ENCODE results near the gene FUT6.

FUT6 gene

GRCh38 chr19:5803752-5804515 lies 35.6 kb downstream of the FUT6 start:
- peak; percentile 96 for DNase-seq

GRCh38 chr19:5803441-5803751 lies 36.1 kb downstream of the FUT6 start:
- DNase-seq, result no peak

DNA sequence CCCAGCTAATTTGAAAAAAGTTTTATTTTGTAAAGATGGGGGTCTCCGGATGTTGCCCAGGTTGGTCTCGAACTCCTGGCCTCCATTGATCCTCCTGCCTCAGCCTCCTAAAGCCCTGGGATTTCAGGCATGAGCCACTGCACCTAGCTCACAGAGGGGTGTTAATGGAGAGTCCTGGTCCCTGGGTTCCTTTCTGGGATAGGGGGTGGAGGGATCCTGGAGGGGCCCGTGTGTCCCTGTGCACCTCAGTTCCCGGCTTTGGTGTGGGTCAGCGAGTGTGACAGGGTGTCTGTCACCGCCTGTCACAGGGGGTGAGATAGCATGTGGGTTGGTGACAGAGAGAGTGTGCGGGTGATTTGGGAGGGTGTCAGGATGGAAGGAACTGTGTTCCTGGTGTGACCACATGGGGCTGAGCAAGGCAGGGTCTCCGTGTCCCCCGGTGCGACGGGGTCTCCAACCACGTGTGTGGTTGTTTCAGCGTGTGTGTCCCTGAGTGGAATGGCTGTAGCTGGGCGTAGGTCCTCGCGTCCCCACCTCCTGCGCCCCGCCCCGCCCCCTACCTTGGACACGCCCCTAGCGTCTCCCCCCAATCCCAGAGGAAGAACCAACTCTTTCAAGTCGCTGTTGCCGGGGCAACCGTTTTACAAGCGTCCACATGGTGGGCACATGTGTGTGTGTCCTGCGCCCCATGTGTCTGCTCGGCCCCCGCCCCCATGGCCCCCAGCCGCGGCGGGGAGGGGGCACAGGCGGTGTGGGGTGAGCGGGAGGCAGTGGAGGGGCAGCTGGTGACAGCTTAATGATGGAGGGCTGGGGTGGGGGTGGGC lies 37.5 kb downstream of the FUT6 start:
- DNase-seq, result peak; percentile 93

DNA sequence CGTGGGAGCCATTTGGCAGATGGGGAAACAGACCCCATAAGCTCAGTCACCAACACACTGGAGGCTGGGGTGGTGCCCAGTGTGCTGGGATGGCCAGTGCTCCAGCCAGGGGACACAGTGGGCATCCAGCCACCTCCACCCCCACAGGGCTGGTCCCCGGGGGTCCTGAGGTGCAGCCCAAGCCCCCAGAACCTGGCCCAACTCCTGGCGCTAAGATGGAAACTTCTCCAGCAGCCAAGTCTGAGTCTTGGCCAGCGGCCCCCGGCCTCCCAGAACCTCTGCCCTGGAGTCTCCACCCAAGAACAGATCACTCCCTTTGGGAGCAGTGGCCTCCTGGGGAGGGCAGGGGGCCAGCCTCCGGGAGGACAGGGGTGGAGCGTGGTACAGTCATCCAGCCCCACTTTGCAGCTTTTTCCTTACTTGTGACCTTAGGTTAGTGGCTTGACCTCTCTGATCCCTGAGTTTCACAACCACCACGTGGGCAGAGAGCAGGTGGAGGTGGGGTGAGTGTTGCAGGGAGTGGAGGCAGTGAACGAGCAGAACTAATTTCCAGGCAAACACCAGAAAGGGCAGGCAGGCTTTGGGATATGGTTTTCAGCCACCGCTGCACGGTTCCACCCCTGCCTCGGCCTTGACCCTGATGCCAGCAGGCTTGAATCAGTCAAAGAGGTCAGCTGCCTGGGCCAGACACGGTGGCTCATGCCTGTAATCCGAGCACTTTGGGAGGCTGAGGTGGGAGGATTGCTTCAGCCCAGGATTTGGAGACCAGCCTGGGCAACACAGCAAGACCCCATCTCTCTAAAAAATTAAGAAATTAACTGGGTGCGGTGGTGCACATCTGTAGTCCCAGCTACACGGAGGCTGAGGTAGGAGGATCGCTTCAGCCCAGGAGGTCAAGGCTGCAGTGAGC lies 38.9 kb downstream of the FUT6 start:
- DNase-seq, result no peak

GRCh38 chr19:5799247-5800241 lies 40.0 kb downstream of the FUT6 start:
- peak; percentile 61 for DNase-seq

DNA sequence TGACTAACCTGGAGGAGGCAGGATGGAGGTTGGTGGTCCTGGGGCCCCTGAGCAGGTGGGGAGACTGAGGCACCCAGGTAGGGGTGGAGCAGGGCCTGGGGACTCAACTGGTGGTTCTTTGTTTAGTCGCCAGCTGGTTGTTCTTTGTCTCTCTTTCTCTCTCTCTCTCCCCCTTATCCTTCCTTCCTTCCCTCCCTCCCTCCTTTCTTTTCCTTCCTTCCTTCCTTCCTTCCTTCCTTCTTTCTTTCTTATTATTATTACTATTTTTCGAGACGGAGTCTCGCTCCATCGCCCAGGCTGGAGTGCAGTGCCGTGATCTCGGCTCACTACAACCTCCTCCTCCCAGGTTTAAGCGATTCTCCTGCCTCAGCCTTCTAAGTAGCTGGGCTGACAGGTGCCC lies 41.3 kb downstream of the FUT6 start:
- no peak for DNase-seq

GRCh38 chr19:5795382-5795919 lies 44.1 kb downstream of the FUT6 start:
- DNase-seq, result no peak

DNA sequence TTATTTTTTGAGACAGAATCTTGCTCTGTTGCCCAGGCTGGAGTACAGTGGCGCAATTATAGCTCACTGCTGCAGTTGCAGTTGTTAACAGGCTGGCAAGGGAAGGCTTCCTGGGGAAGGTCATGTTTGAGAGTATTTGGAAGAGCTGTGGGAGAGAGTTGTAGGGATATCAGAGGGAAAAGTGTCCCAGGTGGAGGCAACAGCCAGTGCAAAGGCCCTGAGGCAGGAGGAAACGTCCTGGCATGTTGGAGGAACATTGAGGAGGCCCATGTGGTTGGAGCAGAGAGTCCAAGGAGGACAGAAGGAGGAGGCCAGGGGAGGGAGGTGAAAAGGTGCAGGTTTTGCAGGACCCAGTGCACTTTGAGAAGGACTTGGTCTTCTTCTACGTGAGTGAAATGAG lies 46.3 kb downstream of the FUT6 start:
- no peak for DNase-seq

- no peak for DNase-seq
These were observed 47.3 kb downstream of the FUT6 start for GRCh38 chr19:5792224-5792623.

- DNase-seq, result peak; percentile 93
These were observed 48.7 kb downstream of the FUT6 start, which contains the start of gene DUS3L for GRCh38 chr19:5790559-5791520. Gene DUS3L (minus strand): TSS chr19:5791163. CDS start chr19:5791141, 22 bp downstream.

DNA sequence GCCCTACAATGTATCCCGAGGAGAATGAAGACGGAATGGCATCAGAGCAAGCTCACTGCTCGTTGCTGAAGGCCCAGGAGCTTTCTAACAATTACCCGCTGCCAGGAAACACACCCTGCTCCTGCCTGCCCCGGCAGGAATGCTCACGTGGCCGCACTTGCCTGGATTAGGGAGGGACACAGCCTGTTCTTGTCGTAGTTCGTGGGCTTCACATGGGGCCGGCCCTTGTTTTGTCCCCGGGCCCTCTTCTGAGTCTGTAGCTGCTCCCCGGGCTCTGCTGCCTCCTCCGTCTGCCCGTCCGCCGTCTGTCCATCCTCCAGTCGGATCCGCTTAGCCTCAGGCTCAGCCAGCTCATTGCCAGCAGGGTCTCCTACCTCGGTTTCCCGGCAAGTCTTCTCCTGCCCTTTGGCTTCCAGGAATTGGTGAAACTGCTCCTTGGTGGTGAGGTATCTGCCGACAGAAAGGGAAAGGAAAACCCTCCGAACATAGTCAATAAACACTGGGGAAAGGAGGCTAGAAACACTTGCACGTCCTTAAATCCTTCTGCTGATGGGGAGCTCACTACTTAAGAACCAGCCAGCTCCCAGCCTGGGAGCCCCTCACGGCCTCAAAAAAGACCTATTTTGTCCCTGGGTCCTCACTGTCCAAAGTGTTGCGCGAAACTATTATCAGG lies 49.5 kb downstream of the FUT6 start:
- no peak for DNase-seq

DNA sequence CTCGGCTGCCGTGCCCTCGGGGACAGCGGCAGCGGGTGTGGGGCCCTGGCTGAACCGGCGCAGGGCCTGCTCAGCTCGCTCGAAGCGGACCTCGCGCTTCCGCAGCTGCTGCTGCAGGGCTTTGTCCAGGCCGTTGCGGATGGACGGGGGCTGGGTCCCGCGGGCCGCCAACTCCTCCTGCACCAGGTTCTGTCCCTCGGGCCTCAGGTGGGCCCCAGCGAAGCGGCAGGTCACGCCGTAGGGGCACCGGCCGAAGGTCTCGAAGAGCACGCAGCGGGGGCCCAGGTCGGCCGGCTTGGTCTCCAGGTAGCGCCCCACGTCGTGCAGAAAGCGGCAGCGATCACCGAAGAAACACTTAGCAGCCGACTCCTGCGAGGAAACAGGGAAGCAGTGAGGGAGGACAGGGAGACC lies 50.1 kb downstream of the FUT6 start:
- DNase-seq, result no peak

DNA sequence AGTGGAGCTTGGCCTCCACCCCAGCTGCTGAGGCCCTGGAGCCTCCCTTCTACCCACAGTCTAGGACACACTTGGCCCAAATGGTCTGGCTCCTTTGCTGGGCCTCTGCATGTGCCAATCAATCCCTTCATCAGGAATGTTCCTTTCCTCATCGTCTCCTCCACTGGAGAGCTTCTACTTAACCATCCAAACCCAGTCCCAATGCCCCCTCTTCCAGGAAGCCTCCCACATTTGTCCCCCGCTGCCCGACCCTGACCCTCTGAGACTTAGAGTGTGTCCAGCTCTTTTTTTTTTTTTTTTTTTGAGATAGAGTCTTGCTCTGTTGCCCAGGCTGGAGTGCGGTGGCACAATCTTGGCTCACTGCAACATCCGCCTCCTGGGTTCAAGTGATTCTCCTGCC lies 51.1 kb downstream of the FUT6 start:
- DNase-seq, result no peak

GRCh38 chr19:5787409-5788182 lies 51.9 kb downstream of the FUT6 start:
- DNase-seq, result no peak

- no peak for DNase-seq
These were observed 52.7 kb downstream of the FUT6 start for GRCh38 chr19:5786593-5787408.

GRCh38 chr19:5785423-5785822 lies 54.1 kb downstream of the FUT6 start:
- no peak for DNase-seq

DNA sequence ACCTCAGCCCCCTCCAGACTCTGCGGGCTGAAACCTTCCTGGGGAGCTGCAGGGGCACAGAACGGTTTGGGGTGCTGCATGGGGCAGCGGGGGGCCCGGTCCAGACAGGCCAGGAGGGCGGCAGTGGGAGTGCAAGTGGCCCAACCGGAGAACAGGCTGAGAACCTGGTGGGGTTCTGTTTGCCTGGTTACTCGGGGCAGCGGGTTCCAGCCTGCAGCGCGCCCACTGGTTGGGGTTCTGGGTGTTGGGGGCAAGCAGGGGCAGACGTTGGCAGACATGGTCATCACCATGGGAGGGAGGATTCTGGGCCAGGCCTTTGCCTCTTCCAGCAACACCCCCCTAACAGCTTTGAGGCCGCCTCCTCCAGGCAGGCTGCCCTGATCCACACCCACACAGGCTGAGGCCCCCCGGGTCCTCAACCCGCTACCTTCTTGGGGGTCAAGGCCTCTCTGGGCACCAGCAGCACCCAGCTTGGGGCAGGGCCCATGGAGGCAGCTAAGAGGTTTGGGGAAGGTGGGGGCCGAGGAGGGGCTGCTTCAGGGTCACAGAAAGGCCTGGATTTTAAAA lies 54.8 kb downstream of the FUT6 start, which contains the start of gene PRR22:
Gene PRR22, minus strand, starts transcription at position 166 of the 567 bp plus-strand sequence. Its CDS starts 86 bp downstream, at position 80.
- no peak for DNase-seq

Measured in NCI-H82 (cell line).